BJ (cell line): Measurements from ENCODE around the gene TRABD. TPM values are rescaled to one million over a fixed set of nuclear protein-coding genes. Genes with fewer than 3 reads are reported as not detected.

Experiments used
- CTCF ChIA-PET: fragments of 350-600 bp; formaldehyde crosslinking; extraction: SDS; loops from one replicate; lab custom pipeline; 2021; ENCODE audit warnings: antibody characterized with exemption, inconsistent platforms; lab: Yijun Ruan, JAX
- POLR2A ChIA-PET: fragments of 300-600 bp; sonication (Branson Sonifier 250); formaldehyde crosslinking; extraction: SDS; loops from one replicate; lab custom pipeline; 2021; ENCODE audit warnings: antibody characterized with exemption; lab: Charles Lee
- DNase-seq: peaks from one replicate; pipeline ENCODE4 v3.0.0-alpha.2; 2011; ENCODE audit warnings: low read depth
- H3K27me3 ChIP-seq: 2 replicates; pipeline ENCODE4 v1.6.0; 2011; ENCODE audit warnings: low read length; ENCODE audit not compliant: control insufficient read depth, insufficient read depth
- H3K36me3 ChIP-seq: 2 replicates; pipeline ENCODE4 v1.5.1; 2011; ENCODE audit warnings: low read length; ENCODE audit not compliant: control insufficient read depth, insufficient read depth
- H3K4me3 ChIP-seq: 2 replicates; pipeline ENCODE4 v1.5.1; 2011; ENCODE audit warnings: low read depth, mild to moderate bottlenecking, control low read depth, low read length
- polyA plus RNA-seq: library from polyadenylated mRNA; depleted of rRNA; stranded (reverse); fragments of >200 nt; gene quantifications from 2 replicates; pipeline ENCODE4 v1.2.3, GENCODE V29; 2011
- TF ChIP-seq, protein P1 (sequence below): IDR thresholded peaks from 2 replicates; pipeline ENCODE4 v1.5.1; 2011; ENCODE audit warnings: low read depth, mild to moderate bottlenecking, control low read depth, inconsistent platforms, low read length, moderate library complexity; ENCODE audit not compliant: insufficient read depth

TRABD gene
- polyA plus RNA-seq, 1 experiment = 31.5 TPM

DNA sequence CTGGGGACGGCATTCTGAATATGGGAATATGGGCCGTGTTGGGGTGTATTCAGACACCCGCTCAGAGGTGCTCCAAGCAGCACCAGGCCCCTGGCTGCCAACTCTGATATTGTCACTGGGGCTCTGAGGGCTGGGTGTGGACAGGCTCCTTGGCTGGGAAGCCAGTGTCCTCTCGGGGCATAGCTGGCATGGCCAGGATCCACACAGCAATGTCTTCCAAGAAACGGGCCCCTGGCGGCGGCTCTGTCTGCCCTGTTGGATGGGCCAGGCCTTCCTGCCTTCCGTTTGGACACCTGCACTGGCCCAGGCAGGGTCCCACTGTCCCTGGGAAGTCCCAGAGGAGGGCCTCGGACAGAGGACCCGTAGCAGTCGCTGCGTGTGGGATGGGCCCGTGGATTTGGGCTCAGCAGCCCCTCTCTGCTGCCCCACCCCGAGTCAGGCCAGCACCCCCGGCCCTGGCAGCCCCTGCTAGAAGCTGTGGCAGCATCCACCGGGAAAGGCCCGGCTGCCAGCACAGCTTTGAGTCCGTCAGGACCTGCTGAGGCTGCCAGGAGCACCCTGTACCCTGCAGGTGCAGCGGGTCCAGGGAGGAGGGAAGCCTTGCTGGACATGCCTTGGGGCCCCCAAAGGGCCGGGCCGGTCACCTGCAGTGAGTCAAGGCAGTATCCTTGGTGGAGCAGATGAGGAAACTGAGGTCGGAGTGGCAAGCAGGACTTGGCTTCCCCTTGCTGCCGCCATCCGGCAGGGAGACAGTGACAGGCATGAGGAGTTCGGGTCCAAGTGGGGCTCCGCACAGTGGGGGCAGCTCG is 11.1 kb upstream of the TRABD start:
- CTCF ChIA-PET = no interaction called here
- TF ChIP-seq, protein P1, sequence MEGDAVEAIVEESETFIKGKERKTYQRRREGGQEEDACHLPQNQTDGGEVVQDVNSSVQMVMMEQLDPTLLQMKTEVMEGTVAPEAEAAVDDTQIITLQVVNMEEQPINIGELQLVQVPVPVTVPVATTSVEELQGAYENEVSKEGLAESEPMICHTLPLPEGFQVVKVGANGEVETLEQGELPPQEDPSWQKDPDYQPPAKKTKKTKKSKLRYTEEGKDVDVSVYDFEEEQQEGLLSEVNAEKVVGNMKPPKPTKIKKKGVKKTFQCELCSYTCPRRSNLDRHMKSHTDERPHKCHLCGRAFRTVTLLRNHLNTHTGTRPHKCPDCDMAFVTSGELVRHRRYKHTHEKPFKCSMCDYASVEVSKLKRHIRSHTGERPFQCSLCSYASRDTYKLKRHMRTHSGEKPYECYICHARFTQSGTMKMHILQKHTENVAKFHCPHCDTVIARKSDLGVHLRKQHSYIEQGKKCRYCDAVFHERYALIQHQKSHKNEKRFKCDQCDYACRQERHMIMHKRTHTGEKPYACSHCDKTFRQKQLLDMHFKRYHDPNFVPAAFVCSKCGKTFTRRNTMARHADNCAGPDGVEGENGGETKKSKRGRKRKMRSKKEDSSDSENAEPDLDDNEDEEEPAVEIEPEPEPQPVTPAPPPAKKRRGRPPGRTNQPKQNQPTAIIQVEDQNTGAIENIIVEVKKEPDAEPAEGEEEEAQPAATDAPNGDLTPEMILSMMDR = no peak
- DNase-seq = no peak
- Histone ChIP-seq H3K4me3 (no peak overlapping the region), H3K36me3 (no peaks in the 10 kb centered on the region), H3K27me3 (no peaks in the 10 kb centered on the region)
- POLR2A ChIA-PET = no interaction called here

DNA sequence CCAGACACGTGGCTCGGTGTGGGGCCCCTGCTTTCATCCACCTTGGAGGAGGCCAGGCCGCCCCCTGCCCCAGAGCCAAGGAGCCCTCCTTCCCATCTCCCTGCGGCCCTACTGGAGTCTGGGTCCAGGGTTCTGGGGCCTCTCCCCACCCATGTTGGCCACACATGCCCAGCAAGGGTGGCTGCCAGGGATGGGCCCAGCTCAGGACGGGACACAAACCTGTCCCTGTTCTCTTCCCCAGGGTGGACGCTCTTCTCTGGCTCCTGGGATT is 10.6 kb upstream of the TRABD start:
- H3K27me3 ChIP-seq = no peaks in the 10 kb centered on the region
- no peak for DNase-seq
- TF ChIP-seq, protein P1 = no peak
- H3K36me3 ChIP-seq = no peaks in the 10 kb centered on the region
- H3K4me3 ChIP-seq = no peak overlapping the region
- ChIA-PET CTCF (no interaction called here), POLR2A (no interaction called here)

DNA sequence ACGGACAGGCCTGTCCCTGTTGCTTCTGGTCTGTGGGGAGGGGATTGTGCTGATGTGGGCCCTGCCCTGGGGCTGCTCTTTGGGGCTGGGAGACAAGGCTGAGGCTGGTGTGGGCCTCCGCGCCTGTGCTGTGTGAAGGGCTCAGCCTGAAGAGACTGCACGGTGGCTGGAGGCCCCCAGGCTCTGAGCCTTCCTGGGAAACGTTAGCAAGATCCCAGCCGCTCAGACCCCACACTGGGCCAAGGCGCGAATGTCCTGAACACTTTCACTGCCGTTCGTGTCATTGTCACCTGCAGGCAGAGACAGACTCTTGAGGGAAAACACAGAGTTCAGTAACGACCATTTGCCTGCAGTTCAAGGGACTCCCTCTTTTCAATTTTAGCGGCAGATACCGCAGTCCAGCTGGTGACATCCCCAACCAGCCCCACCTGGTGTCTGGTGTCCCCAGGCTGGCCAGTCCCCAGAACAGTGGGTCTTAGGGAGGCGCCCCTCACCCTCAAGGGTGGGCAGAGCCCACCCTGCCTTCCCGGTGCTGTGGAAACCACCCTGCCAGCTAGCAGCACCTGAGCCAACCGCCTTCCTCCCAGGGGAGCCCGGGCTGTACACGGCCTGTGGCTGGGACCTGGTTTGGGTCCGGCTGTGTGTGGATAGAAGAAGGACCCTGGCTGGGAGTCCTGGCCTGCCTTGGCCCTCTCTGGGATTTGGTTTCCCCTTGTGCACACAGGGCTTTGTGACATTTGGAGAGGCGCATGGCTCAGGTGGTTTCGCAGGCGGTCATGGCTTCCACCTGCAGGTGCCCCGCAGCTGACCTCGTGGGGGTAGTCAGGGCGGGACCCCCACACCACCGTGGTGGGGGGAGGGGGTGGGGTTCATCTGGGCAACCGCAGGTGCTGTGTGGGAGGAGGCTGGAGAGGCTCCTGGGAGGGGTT is 9.5 kb upstream of the TRABD start:
- Histone ChIP-seq H3K36me3 (no peaks in the 10 kb centered on the region), H3K27me3 (no peaks in the 10 kb centered on the region), H3K4me3 (no peak overlapping the region)
- no peak for DNase-seq
- TF ChIP-seq, protein P1 = no peak
- ChIA-PET CTCF (no interaction called here), POLR2A (no interaction called here)

DNA sequence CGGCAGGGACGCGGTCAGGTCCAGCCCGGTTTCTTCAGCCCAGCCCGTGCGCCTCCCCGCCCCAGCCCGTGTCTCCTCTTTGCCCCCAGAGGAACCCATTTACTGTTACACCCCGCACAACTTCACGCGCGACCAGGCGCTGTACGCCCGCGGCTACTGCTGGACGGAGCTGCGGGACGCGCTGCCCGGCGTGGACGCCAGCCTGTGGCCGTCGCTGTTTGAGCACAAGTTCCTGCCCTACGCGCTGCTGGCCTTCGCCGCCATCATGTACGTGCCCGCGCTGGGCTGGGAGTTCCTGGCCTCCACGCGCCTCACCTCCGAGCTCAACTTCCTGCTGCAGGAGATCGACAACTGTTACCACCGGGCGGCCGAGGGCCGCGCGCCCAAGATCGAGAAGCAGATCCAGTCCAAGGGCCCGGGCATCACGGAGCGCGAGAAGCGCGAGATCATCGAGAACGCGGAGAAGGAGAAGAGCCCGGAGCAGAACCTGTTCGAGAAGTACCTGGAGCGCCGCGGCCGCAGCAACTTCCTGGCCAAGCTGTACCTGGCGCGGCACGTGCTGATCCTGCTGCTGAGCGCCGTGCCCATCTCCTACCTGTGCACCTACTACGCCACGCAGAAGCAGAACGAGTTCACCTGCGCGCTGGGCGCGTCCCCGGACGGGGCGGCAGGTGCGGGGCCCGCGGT is 8.7 kb upstream of the TRABD start:
- H3K36me3 ChIP-seq = no peaks in the 10 kb centered on the region
- TF ChIP-seq, protein P1 = no peak
- no peak for DNase-seq
- CTCF ChIA-PET = no interaction called here
- H3K27me3 ChIP-seq = no peaks in the 10 kb centered on the region
- POLR2A ChIA-PET = no interaction called here
- no peak overlapping the region for H3K4me3 ChIP-seq
